ENCODE data around the gene RING1. TPM values are rescaled to one million over a fixed set of nuclear protein-coding genes. Genes with fewer than 3 reads are reported as not detected.

The RING1 gene
- total RNA-seq, 2 donors from 2014 or later = 7.5 to 13.9 TPM

DNA sequence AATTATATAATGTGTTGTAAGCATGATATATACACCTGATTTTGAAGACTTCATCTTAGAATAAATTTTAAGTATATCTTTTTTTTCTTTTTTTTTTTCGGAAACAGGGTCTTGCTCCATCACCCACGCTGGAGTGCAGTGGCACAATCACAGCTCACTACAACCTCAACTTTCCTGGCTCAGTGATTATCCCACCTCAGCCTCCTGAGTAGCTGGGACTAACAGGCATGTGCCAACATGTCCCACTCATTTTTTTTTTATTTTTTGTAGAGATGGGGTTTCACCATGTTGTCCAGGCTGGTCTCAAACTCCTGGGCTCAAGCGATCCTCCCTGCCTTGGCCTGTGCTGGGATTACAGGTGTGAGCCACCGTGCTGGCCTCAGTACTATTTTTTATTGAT, 46.3 kb downstream of the RING1 start:
- TF ChIP-seq, protein P1, sequence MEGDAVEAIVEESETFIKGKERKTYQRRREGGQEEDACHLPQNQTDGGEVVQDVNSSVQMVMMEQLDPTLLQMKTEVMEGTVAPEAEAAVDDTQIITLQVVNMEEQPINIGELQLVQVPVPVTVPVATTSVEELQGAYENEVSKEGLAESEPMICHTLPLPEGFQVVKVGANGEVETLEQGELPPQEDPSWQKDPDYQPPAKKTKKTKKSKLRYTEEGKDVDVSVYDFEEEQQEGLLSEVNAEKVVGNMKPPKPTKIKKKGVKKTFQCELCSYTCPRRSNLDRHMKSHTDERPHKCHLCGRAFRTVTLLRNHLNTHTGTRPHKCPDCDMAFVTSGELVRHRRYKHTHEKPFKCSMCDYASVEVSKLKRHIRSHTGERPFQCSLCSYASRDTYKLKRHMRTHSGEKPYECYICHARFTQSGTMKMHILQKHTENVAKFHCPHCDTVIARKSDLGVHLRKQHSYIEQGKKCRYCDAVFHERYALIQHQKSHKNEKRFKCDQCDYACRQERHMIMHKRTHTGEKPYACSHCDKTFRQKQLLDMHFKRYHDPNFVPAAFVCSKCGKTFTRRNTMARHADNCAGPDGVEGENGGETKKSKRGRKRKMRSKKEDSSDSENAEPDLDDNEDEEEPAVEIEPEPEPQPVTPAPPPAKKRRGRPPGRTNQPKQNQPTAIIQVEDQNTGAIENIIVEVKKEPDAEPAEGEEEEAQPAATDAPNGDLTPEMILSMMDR (IDR thresholded peaks at IDR 0.05) = no peak
- Histone ChIP-seq H3K4me1 (peaks cover 0 to 12% of the 10 kb centered on the region in 2 donors), H3K36me3 (peaks cover 2% of the 10 kb centered on the region), H3K9me3 (no peaks in the 10 kb centered on the region), H3K4me3 (no peak overlapping the region), H3K27ac (no peak overlapping the region), H3K27me3 (no peaks in the 10 kb centered on the region)
- no peak for DNase-seq (ENCODE audit: low spot score)

DNA sequence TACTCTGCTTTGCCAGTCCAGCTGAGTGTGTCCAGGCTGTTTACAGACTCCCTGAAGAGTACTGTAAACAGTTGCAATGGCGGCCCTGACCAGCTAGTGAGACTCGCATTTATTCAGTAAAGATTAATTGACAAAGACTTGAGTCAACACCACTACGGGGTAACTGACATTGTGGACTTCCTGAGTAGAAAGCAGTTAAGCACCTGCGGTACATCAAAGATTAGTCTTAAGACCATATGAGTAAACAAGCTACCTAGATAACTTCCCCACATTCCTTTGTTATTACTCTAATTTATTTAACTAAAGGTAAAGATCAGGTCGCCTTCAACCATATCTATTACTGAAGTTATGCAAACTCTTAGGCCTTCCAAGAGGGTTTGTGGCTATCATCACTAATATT, 50.7 kb downstream of the RING1 start:
- no peaks in the 10 kb centered on the region for H3K4me1 ChIP-seq
- H3K27ac ChIP-seq = no peak overlapping the region
- TF ChIP-seq, protein P1 (IDR thresholded peaks at IDR 0.05) = no peak
- no peaks in the 10 kb centered on the region for H3K9me3 ChIP-seq
- H3K4me3 ChIP-seq = no peak overlapping the region
- DNase-seq (ENCODE audit: low spot score) = no peak
- H3K27me3 ChIP-seq = no peaks in the 10 kb centered on the region
- peaks cover 32% of the 10 kb centered on the region for H3K36me3 ChIP-seq

MicroRNAs encoded within 50 kb of the gene (microRNA counts, 767-probe panel; counts per million panel counts)
- microRNA hsa-miR-219-1-3p = 0 to 496 counts per million in 2 donors
- 0 to 31.0 counts per million in 2 donors for microRNA hsa-miR-219-5p

Small RNAs within 50 kb of the gene (microRNA-seq; reads per million reads assigned to microRNA genes)
- 0 to 0.71 reads per million in 2 donors for gene MIR219A1 (ENCODE audit: borderline number of aligned reads in 2 of 2, borderline replicate concordance in 1 of 2)

Other genes with a start within 250 kb of the RING1 start
- 10 to 100 TPM; 56.9 to 91.1 TPM for gene BRD2, start 239.9 kb upstream of the RING1 start, total RNA-seq
- 10 to 100 TPM in 1 of 2 donors, 1 to 10 TPM in 1; 2.6 to 15.6 TPM for gene HLA-DOA, start 198.9 kb upstream of the RING1 start, total RNA-seq
- gene HLA-DPA1, start 134.9 kb upstream of the RING1 start, total RNA-seq = 10 to 100 TPM; 13.1 to 60.5 TPM
- gene HLA-DPB1, start 132.5 kb upstream of the RING1 start, total RNA-seq = 10 to 100 TPM; 22.0 to 76.7 TPM
- gene COL11A2, start 16.0 kb upstream of the RING1 start, total RNA-seq = 1 to 10 TPM in 1 of 2 donors, under 1 TPM in 1; 0.63 to 1.5 TPM
- gene RXRB, start 7.8 kb upstream of the RING1 start, total RNA-seq = 10 to 100 TPM; 17.1 to 17.4 TPM
- 10 to 100 TPM; 67.0 to 70.0 TPM for gene SLC39A7, start 7.6 kb upstream of the RING1 start, total RNA-seq
- gene HSD17B8, start 3.8 kb upstream of the RING1 start, total RNA-seq = 10 to 100 TPM; 10.3 to 31.4 TPM
- gene VPS52, start 63.4 kb downstream of the RING1 start, total RNA-seq = 10 to 100 TPM; 19.0 to 31.7 TPM
- 1,000 to 10,000 TPM; 1,188 to 1,719 TPM for gene RPS18, start 63.6 kb downstream of the RING1 start, total RNA-seq
- 10 to 100 TPM in 1 of 2 donors, 1 to 10 TPM in 1; 9.4 to 12.1 TPM for gene B3GALT4, start 68.6 kb downstream of the RING1 start, total RNA-seq
- gene WDR46, start 80.7 kb downstream of the RING1 start, total RNA-seq = 10 to 100 TPM; 22.5 to 30.9 TPM
- gene PFDN6, start 81.1 kb downstream of the RING1 start, total RNA-seq = 10 to 100 TPM; 23.4 to 29.5 TPM
- 10 to 100 TPM; 23.0 to 36.9 TPM for gene RGL2, start 90.4 kb downstream of the RING1 start, total RNA-seq
- gene TAPBP, start 105.6 kb downstream of the RING1 start, total RNA-seq = 100 to 1,000 TPM in 1 of 2 donors, 10 to 100 TPM in 1; 80.0 to 103 TPM
- 10 to 100 TPM; 11.9 to 18.9 TPM for gene ZBTB22, start 109.2 kb downstream of the RING1 start, total RNA-seq
- 10 to 100 TPM; 22.6 to 31.8 TPM for gene DAXX, start 114.5 kb downstream of the RING1 start, total RNA-seq
- gene KIFC1, start 183.3 kb downstream of the RING1 start, total RNA-seq = 1 to 10 TPM in 1 of 2 donors, under 1 TPM in 1; 0.59 to 1.6 TPM
- 10 to 100 TPM; 51.8 to 69.8 TPM for gene PHF1, start 202.5 kb downstream of the RING1 start, total RNA-seq
- 100 to 1,000 TPM; 118 to 119 TPM for gene CUTA, start 209.6 kb downstream of the RING1 start, total RNA-seq
- gene SYNGAP1, start 211.6 kb downstream of the RING1 start, total RNA-seq = 10 to 100 TPM in 1 of 2 donors, 1 to 10 TPM in 1; 3.6 to 10.1 TPM
- gene ZBTB9, start 246.1 kb downstream of the RING1 start, total RNA-seq = 1 to 10 TPM; 1.3 to 4.1 TPM